Neuronal stem cell (in vitro differentiated cells): ENCODE results near the gene ATP8B3.

Experiments
- DNase-seq: peaks from one replicate; pipeline ENCODE4 v3.0.0-alpha.2; 2013; ENCODE audit warnings: low spot score
- H2AFZ ChIP-seq: one replicate; pipeline ENCODE4 v1.6.1; 2013; ENCODE audit warnings: mild to moderate bottlenecking, low read length, inconsistent platforms
- H2AK5ac ChIP-seq: 2 replicates; pipeline ENCODE4 v1.6.1; 2013; ENCODE audit warnings: low read depth, mild to moderate bottlenecking, inconsistent platforms, low read length, moderate library complexity, mixed read lengths
- H2BK120ac ChIP-seq: 2 replicates; pipeline ENCODE4 v1.6.1; 2013; ENCODE audit warnings: low read depth, mild to moderate bottlenecking, inconsistent platforms, low read length, moderate library complexity, mixed read lengths
- H2BK12ac ChIP-seq: one replicate; pipeline ENCODE4 v1.6.1; 2013; ENCODE audit warnings: low read length, inconsistent platforms
- H2BK15ac ChIP-seq: 2 replicates; pipeline ENCODE4 v1.6.1; 2013; ENCODE audit warnings: mild to moderate bottlenecking, low read length, inconsistent platforms, mixed read lengths
- H2BK5ac ChIP-seq: one replicate; pipeline ENCODE4 v1.6.1; 2013; ENCODE audit warnings: inconsistent platforms, mild to moderate bottlenecking, low read length, moderate library complexity
- H3K14ac ChIP-seq: one replicate; pipeline ENCODE4 v1.6.1; 2013; ENCODE audit warnings: low read length, inconsistent platforms
- H3K18ac ChIP-seq: 2 replicates; pipeline ENCODE4 v1.6.1; 2013; ENCODE audit warnings: low read length, inconsistent platforms
- H3K23ac ChIP-seq: 2 replicates; pipeline ENCODE4 v1.6.1; 2013; ENCODE audit warnings: low read depth, mild to moderate bottlenecking, mixed read lengths, low read length, inconsistent platforms; ENCODE audit not compliant: poor library complexity
- H3K27ac ChIP-seq: replicated peaks from 3 replicates; pipeline ENCODE4 v1.5.1; 2013; ENCODE audit warnings: low read length, inconsistent platforms
- H3K27me3 ChIP-seq, 3 experiments: 2 replicates each; pipeline ENCODE4 v1.6.1; 2013; ENCODE audit warnings: low read length in 3 of 3, mild to moderate bottlenecking in 2 of 3, inconsistent platforms in 1 of 3, low read depth in 1 of 3, mixed read lengths in 1 of 3, moderate library complexity in 1 of 3; ENCODE audit not compliant: control insufficient read depth in 3 of 3, insufficient read depth in 3 of 3
- H3K36me3 ChIP-seq, 2 donors: replicated peaks in 1 of 2; 2 replicates each; pipeline ENCODE4 v1.6.1; 2013; ENCODE audit warnings: low read length in 2 of 2; ENCODE audit not compliant: control insufficient read depth in 2 of 2, insufficient read depth in 2 of 2
- H3K4ac ChIP-seq: 2 replicates; pipeline ENCODE4 v1.6.1; 2013; ENCODE audit warnings: inconsistent platforms, mild to moderate bottlenecking, low read length, moderate library complexity
- H3K4me1 ChIP-seq, 2 donors: 1 replicate in 1 of 2; 2 replicates in 1 of 2; pipeline ENCODE4 v1.6.1; 2013; ENCODE audit warnings: low read length in 2 of 2, low read depth in 1 of 2; ENCODE audit not compliant: control insufficient read depth in 2 of 2, insufficient read depth in 1 of 2
- H3K4me2 ChIP-seq: one replicate; pipeline ENCODE4 v1.6.1; 2013; ENCODE audit warnings: mild to moderate bottlenecking, low read length, inconsistent platforms; ENCODE audit not compliant: insufficient read depth, poor library complexity, severe bottlenecking
- H3K4me3 ChIP-seq, 2 donors: 2 replicates each; pipeline ENCODE4 v1.5.1; 2013; ENCODE audit warnings: low read length in 2 of 2, mild to moderate bottlenecking in 2 of 2, inconsistent platforms in 1 of 2, moderate library complexity in 1 of 2
- H3K79me1 ChIP-seq: one replicate; pipeline ENCODE4 v1.6.1; 2013; ENCODE audit warnings: low read depth, mild to moderate bottlenecking, inconsistent platforms, low read length, moderate library complexity
- H3K9ac ChIP-seq: one replicate; pipeline ENCODE4 v1.6.1; 2013; ENCODE audit warnings: mild to moderate bottlenecking, low read depth, low read length, inconsistent platforms; ENCODE audit not compliant: poor library complexity
- H3K9me3 ChIP-seq, 2 donors: replicated peaks in 1 of 2; 2 replicates each; pipeline versions ENCODE3 to v1.6.1; 2013; ENCODE audit warnings: low read length in 2 of 2, mild to moderate bottlenecking in 2 of 2, inconsistent platforms in 1 of 2, low read depth in 1 of 2, mixed read lengths in 1 of 2, moderate library complexity in 1 of 2; ENCODE audit not compliant: control insufficient read depth in 2 of 2, insufficient read depth in 1 of 2
- H4K8ac ChIP-seq: one replicate; pipeline ENCODE4 v1.6.1; 2013; ENCODE audit warnings: low read depth, mild to moderate bottlenecking, inconsistent platforms, low read length, moderate library complexity
- H4K91ac ChIP-seq: one replicate; pipeline ENCODE4 v1.6.1; 2013; ENCODE audit warnings: low read length, low read depth, mild to moderate bottlenecking, inconsistent platforms; ENCODE audit not compliant: poor library complexity
- WGBS, 2 donors: extraction: QIAGEN DNeasy Blood & Tissue Kit; methylation state at CpG; one replicate each; pipeline ENCODE4 v1.1.7; 2013; ENCODE audit warnings: missing lambda C conversion rate in 2 of 2, mixed read lengths in 1 of 2; ENCODE audit not compliant: insufficient read length in 2 of 2, insufficient replicate concordance in 1 of 2; ENCODE audit errors: extremely low coverage in 2 of 2; 5-methylcytosine and 5-hydroxymethylcytosine counted together

ATP8B3 gene

DNA sequence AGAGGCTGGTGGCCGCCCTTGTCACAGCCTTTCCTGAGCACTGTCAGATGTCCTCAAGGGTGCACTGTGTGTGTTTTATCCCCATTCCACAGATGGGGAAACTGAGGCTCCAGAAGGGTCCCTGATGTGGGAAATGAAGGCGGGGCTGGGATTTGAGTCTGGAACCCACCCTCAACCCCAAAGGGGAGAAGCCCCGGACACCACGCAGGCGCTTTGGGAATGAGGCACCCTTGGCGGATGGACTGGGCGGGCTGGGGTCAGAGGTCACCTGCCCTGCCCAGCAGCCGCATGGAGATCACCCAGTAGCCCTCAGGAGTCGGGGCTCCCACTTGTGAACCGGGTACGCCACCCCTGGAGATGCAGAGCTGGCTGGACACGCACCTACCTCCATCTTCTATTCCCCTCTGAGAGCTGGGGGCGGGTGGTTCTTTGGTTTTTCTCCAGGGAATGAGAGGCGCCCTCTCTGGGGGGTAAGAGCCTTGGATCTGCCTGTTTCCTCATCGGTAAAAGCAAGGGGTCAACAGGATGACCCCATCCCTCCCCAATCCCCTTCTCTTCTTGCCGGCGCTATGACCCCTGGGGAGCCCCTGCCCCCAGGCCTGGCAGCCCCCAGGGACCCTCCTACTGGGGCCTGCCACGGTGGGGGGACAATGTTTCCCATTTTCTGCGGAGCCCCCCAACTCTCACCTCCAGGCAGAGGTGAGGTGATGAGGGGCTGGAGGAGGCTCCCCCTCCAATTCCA, 67.1 kb downstream of the ATP8B3 start:
- H3K4ac ChIP-seq, result no peak overlapping the region
- H3K79me1 ChIP-seq, result no peaks in the 10 kb centered on the region
- H2BK15ac ChIP-seq, result peak overlapping the region; percentile 72
- H3K14ac ChIP-seq, result no peak overlapping the region
- no peak overlapping the region for H3K9ac ChIP-seq
- H3K23ac ChIP-seq, result peak overlapping the region; percentile 2
- WGBS, 2 donors, result no CpG with 5 or more reads among the region's 19 CpGs
- H2BK5ac ChIP-seq, result no peak overlapping the region
- peak overlapping the region; percentile 4 for H2BK12ac ChIP-seq
- no peak overlapping the region for H4K8ac ChIP-seq
- H2AK5ac ChIP-seq, result peak overlapping the region; percentile 30
- DNase-seq, result no peak
- H3K4me1 ChIP-seq, result peaks cover 12 to 18% of the 10 kb centered on the region in 2 donors
- no peak overlapping the region for H4K91ac ChIP-seq
- no peaks in the 10 kb centered on the region for H3K36me3 ChIP-seq
- H3K27me3 ChIP-seq, result peaks cover 31 to 53% (median 49%) of the 10 kb centered on the region in 3 experiments
- H3K18ac ChIP-seq, result peak overlapping the region; percentile 85
- H2AFZ ChIP-seq, result peak overlapping the region; percentile 66
- no peak overlapping the region for H3K27ac ChIP-seq
- H3K4me3 ChIP-seq, result no peak overlapping the region
- H3K4me2 ChIP-seq, result no peak overlapping the region
- H3K9me3 ChIP-seq, result no peaks in the 10 kb centered on the region
- peak overlapping the region; percentile 74 for H2BK120ac ChIP-seq

DNA sequence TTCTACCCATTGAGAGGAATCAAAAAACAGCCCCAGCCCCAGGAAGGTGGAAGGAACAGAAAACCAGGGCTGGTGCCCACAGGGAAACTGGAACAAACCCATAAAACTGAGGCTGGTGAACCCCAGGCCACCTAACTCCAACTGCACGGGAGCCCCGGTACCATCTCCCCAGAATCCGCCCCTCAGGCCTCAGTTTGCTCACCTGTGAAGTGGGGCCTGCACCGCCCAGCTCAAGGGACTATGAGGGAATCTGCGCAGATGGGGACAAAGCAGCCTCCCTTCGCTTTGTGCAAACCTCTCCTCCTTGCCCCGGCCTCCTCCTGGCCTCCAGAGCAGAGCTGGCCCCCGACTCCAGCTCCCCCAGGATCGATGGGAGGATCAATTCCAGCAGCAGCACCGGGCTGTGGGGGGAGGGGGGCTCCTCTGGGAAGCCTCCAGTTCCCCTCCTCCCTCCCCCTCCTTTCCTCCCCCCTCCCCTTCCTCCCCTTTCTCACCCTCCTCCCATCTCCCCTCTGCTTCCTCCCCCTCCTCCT, 67.9 kb downstream of the ATP8B3 start:
- no peak overlapping the region for H2BK12ac ChIP-seq
- no peaks in the 10 kb centered on the region for H3K36me3 ChIP-seq
- no peak overlapping the region for H3K14ac ChIP-seq
- no CpG with 5 or more reads among the region's 10 CpGs for WGBS, 2 donors
- H3K4me3 ChIP-seq, result no peak overlapping the region
- no peak overlapping the region for H2BK120ac ChIP-seq
- H3K4me1 ChIP-seq, result peaks cover 12 to 18% of the 10 kb centered on the region in 2 donors
- H4K8ac ChIP-seq, result no peak overlapping the region
- no peak for DNase-seq
- no peaks in the 10 kb centered on the region for H3K9me3 ChIP-seq
- peak overlapping the region; percentile 89 for H3K18ac ChIP-seq
- no peak overlapping the region for H3K4ac ChIP-seq
- H2AFZ ChIP-seq, result no peak overlapping the region
- no peak overlapping the region for H3K9ac ChIP-seq
- no peak overlapping the region for H4K91ac ChIP-seq
- H2BK15ac ChIP-seq, result no peak overlapping the region
- H3K23ac ChIP-seq, result no peak overlapping the region
- H3K27me3 ChIP-seq, result peaks cover 23 to 46% (median 41%) of the 10 kb centered on the region in 3 experiments
- H3K4me2 ChIP-seq, result no peak overlapping the region
- H2AK5ac ChIP-seq, result peak overlapping the region; percentile 90
- H3K79me1 ChIP-seq, result no peaks in the 10 kb centered on the region
- no peak overlapping the region for H2BK5ac ChIP-seq
- H3K27ac ChIP-seq, result no peak overlapping the region

DNA sequence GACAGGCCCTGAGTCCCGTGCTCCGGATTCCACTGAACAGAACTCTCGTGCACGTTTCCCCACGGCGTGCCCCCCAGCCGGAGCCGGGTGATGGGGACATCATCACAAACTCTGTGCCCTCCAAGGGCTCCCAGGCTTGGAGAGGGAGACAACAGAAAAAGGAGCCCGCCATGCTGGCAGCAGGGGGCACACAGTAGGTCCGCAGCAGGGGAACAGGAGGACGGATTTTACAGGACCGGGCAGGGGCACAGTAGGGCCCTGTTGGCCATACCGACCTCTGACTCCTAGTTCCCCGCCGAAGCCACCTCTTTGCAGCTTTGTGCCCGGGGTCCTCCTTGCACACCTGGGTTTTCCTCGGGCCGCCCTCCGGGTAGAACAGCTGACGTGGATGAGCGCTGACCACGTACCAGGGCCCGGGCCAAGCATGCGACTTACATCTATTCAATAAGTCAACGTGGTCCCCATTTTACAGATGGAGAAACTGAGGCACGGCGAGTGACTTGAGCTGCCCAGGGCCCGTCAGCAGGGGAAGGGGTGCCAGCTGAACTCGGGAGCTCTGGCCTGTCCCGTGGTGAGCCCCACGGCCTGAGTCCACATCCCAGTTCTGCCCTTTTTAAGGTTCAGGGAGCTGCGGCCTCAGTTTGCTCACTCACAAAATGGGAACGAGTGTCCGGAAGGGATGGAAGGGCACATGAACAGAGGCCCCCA, 68.9 kb downstream of the ATP8B3 start:
- Histone ChIP-seq H3K14ac (no peak overlapping the region), H3K23ac (no peak overlapping the region), H3K9ac (no peak overlapping the region), H2BK12ac (no peak overlapping the region), H3K18ac (peak overlapping the region; percentile 31), H3K79me1 (no peaks in the 10 kb centered on the region), H3K36me3 (no peaks in the 10 kb centered on the region), H2BK5ac (no peak overlapping the region), H3K4ac (no peak overlapping the region), H3K9me3 (no peaks in the 10 kb centered on the region), H3K4me3 (peak overlapping the region in 1 of 2 donors; percentile 12), H2BK120ac (no peak overlapping the region), H2AFZ (no peak overlapping the region), H3K4me2 (no peak overlapping the region), H3K4me1 (peaks cover 12 to 18% of the 10 kb centered on the region in 2 donors), H3K27me3 (peaks cover 13 to 45% (median 31%) of the 10 kb centered on the region in 3 experiments), H2AK5ac (no peak overlapping the region), H2BK15ac (no peak overlapping the region), H4K8ac (no peak overlapping the region), H3K27ac (no peak overlapping the region), H4K91ac (no peak overlapping the region)
- WGBS, 2 donors, result no CpG with 5 or more reads among the region's 34 CpGs
- DNase-seq, result no peak
